Nephron (organoid): Measurements from ENCODE around the gene RBMS1.

ENCODE experiments used
- H3K27ac Mint-ChIP-seq, 3 experiments: 2 replicates each; pipeline ENCODE4 v1.8.0; 2020; ENCODE audit warnings: mixed read lengths in 3 of 3, mild to moderate bottlenecking in 2 of 3, moderate library complexity in 1 of 3
- H3K27me3 Mint-ChIP-seq: 2 replicates; pipeline ENCODE4 v1.8.0; 2021; ENCODE audit warnings: low read depth, mild to moderate bottlenecking, moderate library complexity, mixed read lengths
- H3K36me3 Mint-ChIP-seq: 2 replicates; pipeline ENCODE4 v1.8.0; 2020; ENCODE audit warnings: low read depth, mixed read lengths
- H3K4me1 Mint-ChIP-seq: 2 replicates; pipeline ENCODE4 v1.8.0; 2020; ENCODE audit warnings: mixed read lengths
- H3K4me3 Mint-ChIP-seq, 3 experiments: 2 replicates each; pipeline ENCODE4 v1.8.0; 2020; ENCODE audit warnings: mild to moderate bottlenecking in 3 of 3, mixed read lengths in 3 of 3, moderate library complexity in 2 of 3
- H3K9me3 Mint-ChIP-seq: 2 replicates; pipeline ENCODE4 v1.8.0; 2020; ENCODE audit warnings: mixed read lengths
- TF ChIP-seq, protein P1 (sequence below), 3 experiments: fragments of 200-600 bp; sonication (generic); IDR thresholded peaks; one replicate each; pipeline ENCODE4 v1.5.0; 2021; ENCODE audit warnings: antibody characterized with exemption in 3 of 3; ENCODE audit not compliant: unreplicated experiment in 3 of 3

Gene RBMS1

DNA sequence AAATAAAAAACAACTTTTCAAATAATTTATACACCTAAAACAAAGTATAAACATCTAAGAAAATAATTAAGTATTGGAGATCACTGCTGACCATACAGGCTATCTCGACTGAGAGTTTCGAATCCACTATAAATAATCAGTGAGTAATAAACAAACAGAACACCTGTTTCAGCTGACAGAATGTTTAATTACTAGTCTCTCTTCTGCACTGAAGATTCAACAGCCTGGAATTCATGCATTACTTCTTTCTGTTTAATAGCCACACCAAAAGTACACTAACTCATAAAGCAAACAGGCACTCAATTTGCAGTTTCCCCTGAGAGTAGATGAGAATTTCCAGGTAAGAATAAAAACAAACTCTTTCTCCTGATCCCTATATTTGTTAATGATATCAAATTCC, 138.5 kb downstream of the RBMS1 start:
- Mint-ChIP-seq H3K27me3 (no peaks in the 10 kb centered on the region), H3K4me3 (no peak overlapping the region), H3K9me3 (no peaks in the 10 kb centered on the region), H3K36me3 (peaks cover 31% of the 10 kb centered on the region), H3K4me1 (peaks cover 37% of the 10 kb centered on the region), H3K27ac (peak overlapping the region in 1 of 3 experiments; percentile 46)
- TF ChIP-seq, protein P1, sequence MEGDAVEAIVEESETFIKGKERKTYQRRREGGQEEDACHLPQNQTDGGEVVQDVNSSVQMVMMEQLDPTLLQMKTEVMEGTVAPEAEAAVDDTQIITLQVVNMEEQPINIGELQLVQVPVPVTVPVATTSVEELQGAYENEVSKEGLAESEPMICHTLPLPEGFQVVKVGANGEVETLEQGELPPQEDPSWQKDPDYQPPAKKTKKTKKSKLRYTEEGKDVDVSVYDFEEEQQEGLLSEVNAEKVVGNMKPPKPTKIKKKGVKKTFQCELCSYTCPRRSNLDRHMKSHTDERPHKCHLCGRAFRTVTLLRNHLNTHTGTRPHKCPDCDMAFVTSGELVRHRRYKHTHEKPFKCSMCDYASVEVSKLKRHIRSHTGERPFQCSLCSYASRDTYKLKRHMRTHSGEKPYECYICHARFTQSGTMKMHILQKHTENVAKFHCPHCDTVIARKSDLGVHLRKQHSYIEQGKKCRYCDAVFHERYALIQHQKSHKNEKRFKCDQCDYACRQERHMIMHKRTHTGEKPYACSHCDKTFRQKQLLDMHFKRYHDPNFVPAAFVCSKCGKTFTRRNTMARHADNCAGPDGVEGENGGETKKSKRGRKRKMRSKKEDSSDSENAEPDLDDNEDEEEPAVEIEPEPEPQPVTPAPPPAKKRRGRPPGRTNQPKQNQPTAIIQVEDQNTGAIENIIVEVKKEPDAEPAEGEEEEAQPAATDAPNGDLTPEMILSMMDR (IDR thresholded peaks at IDR 0.05; ENCODE audit: unreplicated experiment in 3 of 3), result no peak

DNA sequence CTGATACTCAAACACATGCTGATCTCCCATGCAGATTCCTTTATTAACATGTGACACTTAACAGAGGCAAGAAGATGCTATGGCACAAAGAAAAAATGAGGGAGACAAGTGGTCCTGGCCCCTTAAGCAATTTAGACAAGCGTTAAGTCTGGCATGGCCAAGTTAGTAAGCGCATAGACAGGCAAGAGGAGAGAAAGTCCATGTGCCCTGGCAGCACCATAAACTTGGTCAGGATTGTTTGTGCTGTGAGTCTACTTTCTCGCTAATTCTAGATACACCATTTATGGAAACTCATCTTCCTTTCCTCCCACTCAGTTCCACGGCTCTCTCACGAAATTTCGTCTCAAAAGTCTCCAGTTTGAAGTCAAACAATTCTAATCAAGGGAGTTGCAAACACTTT, 138.9 kb downstream of the RBMS1 start:
- TF ChIP-seq, protein P1 (IDR thresholded peaks at IDR 0.05; ENCODE audit: unreplicated experiment in 3 of 3), result no peak
- H3K36me3 Mint-ChIP-seq, result peaks cover 35% of the 10 kb centered on the region
- H3K4me3 Mint-ChIP-seq, result no peak overlapping the region
- H3K27ac Mint-ChIP-seq, result peak overlapping the region in 2 of 3 experiments; percentile 48 to 64
- H3K4me1 Mint-ChIP-seq, result peaks cover 37% of the 10 kb centered on the region
- no peaks in the 10 kb centered on the region for H3K27me3 Mint-ChIP-seq
- H3K9me3 Mint-ChIP-seq, result no peaks in the 10 kb centered on the region

DNA sequence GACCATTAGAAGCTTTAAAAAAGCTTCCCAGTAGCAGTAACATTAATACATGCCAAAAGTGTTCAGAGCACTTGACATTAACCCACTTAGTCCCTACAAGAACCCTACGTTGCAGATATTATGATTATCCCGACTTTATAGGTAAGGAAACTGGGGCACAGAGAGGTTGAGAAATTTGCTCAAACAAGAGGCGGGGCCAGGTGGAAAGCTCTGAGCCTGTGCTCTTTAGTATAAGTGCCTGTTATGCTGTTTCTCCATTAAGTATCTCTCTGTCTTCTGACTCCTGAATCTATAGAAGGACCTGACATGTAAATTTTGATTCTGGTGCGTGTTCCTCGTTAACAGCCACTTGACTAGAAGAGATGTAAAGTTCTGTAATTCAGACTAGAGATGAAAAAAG, 139.8 kb downstream of the RBMS1 start:
- Mint-ChIP-seq H3K36me3 (peaks cover 41% of the 10 kb centered on the region), H3K4me1 (peaks cover 42% of the 10 kb centered on the region), H3K4me3 (no peak overlapping the region), H3K9me3 (no peaks in the 10 kb centered on the region), H3K27ac (peak overlapping the region in 2 of 3 experiments; percentile 17 to 64), H3K27me3 (no peaks in the 10 kb centered on the region)
- TF ChIP-seq, protein P1 (IDR thresholded peaks at IDR 0.05; ENCODE audit: unreplicated experiment in 3 of 3), result no peak

DNA sequence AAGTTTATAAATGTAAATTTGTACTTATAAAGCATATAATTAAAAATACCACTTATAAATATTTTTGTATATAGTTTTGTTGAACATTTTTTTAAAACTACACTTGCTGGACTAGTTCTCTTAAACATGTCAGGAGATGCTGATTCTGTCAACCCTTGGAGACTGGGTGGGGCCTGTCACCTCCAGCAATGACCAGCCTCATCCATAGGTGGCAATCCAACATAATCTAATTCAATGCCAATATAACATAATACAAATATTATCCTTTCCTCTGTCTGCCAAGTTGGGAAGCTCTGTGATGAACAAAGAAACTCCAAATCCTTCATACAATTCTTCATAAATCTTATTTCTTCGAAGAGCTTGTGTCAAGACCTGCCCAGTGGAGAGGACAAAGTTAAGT, 140.4 kb downstream of the RBMS1 start:
- Mint-ChIP-seq H3K27me3 (no peaks in the 10 kb centered on the region), H3K4me1 (peaks cover 45% of the 10 kb centered on the region), H3K36me3 (peaks cover 41% of the 10 kb centered on the region), H3K4me3 (no peak overlapping the region), H3K9me3 (no peaks in the 10 kb centered on the region), H3K27ac (peak overlapping the region in 2 of 3 experiments; percentile 17 to 44)
- TF ChIP-seq, protein P1 (IDR thresholded peaks at IDR 0.05; ENCODE audit: unreplicated experiment in 3 of 3), result no peak

DNA sequence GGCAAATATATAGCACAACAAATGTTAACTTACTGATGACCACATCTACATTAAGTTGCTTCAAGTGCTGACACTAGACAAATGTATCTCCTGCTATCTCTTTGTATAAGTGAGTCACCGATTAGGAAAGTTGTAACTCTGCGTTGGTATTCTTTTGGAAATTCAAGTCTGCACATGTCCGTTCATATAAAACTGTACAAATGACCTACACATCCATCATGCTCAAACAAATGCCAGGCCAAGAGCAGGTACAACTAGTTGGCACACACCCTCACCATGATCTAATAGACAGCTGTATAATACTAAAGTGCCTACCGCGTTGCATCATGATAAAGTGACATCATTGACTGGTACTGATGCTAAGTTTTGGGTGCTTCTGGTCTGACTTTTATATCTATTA, 141.1 kb downstream of the RBMS1 start:
- H3K27ac Mint-ChIP-seq, result no peak overlapping the region
- H3K9me3 Mint-ChIP-seq, result no peaks in the 10 kb centered on the region
- H3K4me3 Mint-ChIP-seq, result no peak overlapping the region
- TF ChIP-seq, protein P1 (IDR thresholded peaks at IDR 0.05; ENCODE audit: unreplicated experiment in 3 of 3), result no peak
- H3K36me3 Mint-ChIP-seq, result peaks cover 34% of the 10 kb centered on the region
- H3K4me1 Mint-ChIP-seq, result peaks cover 47% of the 10 kb centered on the region
- no peaks in the 10 kb centered on the region for H3K27me3 Mint-ChIP-seq

DNA sequence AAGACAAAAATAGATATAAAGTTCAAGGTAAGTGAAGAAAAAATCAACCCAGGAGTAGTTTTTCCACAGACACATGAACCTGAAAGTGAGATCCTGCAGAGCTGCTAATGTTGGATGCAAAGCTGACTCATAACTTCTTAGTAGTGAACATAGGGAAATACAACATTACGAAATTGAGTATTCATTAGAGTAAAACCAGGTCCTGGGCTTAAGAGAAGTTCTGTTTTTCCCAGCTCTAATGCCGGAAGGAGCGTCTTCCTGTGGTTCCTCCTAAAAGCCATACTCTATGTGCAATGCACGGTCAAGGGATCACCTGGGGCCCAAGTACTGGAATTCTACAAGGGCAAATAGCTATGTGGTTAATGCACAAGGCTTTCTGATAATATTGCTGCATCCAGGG, 141.7 kb downstream of the RBMS1 start:
- H3K4me3 Mint-ChIP-seq, result no peak overlapping the region
- peak overlapping the region in 1 of 3 experiments; percentile 43 for H3K27ac Mint-ChIP-seq
- H3K27me3 Mint-ChIP-seq, result no peaks in the 10 kb centered on the region
- H3K4me1 Mint-ChIP-seq, result peaks cover 51% of the 10 kb centered on the region
- no peaks in the 10 kb centered on the region for H3K9me3 Mint-ChIP-seq
- TF ChIP-seq, protein P1 (IDR thresholded peaks at IDR 0.05; ENCODE audit: unreplicated experiment in 3 of 3), result no peak
- H3K36me3 Mint-ChIP-seq, result peaks cover 29% of the 10 kb centered on the region
